DMS153 treated with DMSO at 0.1 percent for 48 hours (cell line): ENCODE data around the gene SEC16B.
A peak's percentile ranks its signal among the peaks of the same experiment; 100 is the strongest.

ENCODE experiments used
- DNase-seq: peaks from one replicate; lab custom pipeline; 2025; ENCODE audit not compliant: unreplicated experiment; lab: John Stamatoyannopoulos, UW

The SEC16B gene

DNA sequence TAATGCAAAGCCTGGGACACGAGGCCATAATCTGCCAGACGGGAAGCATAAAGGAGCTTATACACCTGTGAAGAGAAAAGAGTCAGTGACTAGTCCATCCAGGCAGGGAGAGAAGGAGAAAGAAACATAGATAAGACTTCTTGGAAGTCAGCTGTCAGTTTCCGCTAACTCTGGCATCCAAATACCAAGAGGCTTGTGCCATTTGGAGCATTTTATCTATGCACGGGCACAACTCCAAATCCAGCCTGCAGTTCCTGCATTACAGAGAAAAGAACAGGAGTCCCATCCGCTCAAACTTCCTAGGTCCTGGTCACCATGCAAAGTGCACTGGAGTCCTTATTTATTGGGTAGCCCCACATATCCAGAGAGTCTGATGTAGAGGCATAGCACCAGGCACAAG is 27.9 kb downstream of the SEC16B start:
- DNase-seq, result no peak

DNA sequence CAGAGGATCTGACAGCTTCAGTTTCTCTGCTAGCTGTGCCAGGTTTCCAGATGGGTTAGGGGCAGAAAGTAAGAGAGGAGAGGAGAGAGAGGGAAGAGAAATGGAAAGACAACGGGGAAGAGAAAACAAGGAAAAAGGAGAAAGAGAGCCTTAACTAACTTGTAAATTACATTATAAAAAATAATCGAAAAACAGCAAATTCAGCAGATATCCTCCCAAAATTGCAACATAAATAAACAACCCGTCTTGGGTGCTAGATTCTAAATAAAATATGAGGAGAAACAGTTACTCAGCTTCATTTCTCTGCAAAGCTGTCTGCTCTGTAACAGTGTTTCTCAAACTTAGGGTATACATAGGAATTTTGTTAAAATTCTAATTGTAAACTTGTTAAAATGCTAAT is 29.2 kb downstream of the SEC16B start:
- DNase-seq, result no peak

DNA sequence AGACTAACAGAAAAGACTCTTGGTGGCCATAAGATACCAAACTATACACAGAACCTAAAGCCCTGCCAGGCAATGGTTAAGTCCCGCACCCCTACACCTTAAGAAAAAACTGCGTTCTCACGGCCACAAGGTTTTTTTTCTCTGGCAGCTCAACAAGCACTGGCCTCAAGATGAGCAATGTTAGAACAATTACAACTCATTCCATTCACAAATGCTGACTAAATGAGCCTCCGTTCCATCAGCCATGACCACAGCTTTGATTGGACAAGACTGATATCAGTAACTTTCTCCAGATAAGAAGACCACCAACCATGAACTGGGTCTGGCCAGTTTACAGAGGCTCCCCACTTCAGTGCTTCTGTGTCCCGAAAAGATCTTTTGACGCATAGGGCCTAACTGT is 31.9 kb downstream of the SEC16B start:
- no peak for DNase-seq

DNA sequence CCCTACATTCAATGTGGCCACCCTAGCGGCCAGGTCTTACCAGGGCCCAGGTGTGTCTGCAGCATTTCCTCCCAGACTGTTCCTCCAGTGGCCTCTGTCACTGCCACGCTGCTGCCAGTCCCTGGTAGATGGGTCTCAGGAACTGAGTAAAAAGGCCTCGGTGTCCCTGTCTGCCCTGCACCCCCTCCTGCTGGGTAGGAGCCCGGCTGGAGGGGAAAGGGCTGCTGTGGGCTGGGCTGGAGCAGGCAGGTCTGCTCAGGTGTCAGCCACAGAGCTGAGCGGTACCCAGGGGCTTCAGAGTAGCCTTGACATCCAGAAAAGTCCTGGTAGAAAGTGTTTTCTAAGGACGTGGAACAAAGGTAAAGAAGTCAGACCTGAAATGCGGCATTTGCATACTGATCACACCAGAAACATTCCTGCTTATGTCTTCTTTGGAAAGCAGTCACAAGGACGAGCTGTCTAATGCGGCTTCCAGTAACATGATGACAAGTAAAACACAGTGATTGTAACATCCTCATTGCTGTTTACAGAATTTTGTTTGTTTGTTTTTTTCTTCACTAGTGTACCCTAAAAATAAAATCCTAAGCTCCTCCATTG is 32.6 kb downstream of the SEC16B start:
- DNase-seq, result no peak

DNA sequence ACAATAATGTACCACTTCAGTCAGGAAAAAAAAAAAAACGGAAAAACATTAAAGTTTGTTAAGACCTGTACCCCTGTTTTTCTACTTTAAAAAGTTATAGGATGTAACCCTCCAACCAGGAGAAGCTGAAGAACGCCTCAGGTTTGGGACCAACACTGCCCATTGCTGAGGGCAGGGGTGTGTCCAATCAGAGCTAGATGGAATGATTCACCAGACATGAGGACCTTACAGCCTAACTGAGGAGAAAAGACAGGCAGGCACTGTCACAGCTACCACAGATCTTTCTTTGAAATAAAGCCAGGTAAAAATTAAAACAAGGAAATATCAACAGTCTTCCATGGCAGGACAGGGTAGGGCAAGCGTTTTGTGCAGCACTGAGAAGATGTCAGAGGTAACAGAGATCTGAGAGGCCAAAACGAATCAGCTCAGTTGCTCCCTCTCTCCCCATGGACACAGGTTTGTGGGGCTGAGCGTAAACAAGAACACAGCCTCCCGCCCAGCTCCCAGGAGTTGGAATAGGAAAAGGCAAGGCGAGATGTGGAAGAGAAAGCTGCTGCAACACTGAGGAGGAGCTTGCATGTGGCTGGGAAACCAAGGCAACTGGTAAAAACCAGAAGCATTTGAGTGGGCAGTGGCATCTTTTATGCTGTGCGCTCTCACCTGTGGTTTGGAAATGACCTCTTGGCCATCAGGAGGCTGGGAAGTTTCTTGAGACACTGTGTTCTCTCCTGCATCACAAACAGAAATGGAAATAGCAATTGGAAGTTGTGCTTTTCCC is 34.0 kb downstream of the SEC16B start:
- no peak for DNase-seq

DNA sequence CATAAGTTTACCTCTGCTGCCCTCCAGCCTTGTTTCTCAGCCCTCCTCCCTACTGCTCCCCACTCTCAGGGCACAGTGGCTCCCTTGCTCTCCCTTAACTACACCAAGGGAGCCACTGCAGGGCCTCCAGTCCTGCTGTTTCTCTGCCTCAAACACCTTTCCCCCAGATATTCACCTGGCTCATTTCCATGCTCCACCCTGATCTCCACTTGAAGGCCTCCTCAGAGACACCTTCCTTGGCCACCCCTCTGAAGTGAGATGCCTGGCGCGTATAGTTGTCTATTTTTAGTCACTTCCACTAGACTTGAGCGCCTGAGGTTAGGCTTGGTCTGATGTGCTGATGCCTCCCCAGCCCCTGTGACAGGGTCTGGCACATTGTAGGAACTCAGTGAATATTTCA is 34.9 kb downstream of the SEC16B start:
- DNase-seq, result no peak

DNA sequence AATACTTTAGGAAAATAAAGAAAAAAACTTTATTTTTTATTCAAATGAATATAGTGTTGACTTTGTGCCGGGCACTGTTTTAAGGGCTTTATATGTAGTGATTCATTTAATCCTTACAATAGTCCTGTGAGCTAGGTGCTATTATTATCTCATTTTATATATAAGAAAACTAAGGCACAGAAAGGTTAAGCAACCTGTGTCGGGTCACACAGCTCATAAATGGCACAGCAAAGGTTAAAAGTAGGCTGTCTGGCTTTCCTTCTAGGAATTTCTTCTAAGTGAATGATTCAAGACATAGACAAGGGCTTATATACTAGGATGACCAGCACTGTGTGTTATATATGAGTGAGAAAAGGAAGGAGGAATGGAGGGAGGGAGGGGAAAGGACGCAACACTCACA is 35.4 kb downstream of the SEC16B start:
- no peak for DNase-seq

DNA sequence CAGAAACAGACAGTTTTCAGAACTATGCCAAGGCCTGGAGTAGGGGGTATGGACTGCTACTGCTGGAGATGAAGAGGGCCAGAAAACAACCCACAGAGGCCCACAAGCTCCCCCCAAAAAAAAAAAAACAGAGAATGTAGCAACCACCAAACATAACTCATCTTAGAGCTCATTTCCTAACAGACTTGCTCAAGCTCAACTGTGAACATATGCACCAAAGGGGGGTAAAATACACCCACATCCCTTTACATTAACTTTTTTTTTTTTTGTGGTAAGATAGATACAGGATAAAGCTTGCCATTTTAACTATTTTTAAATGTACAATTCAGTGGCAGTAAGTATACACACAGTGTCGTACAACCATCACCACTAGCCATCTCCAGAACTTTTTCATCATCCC is 36.0 kb downstream of the SEC16B start:
- no peak for DNase-seq

DNA sequence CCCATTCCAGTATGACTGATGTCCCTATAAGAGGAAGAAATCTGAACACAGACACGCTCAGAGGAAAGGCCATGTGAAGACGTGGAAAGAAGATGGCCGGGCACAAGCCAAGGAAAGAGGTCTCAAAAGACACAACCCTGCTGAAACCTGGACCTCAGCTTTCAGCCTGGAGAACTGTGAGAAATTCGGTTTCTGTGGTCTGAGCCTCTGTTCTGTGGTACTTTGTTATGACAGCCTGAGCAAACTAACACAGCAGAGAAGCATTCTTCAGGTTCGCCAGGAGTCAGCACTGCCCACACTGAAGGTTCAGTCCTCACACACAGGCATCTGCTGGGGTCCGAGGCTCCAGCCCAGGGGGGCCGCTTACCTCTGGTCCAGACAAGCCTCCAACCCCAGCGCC is 37.7 kb downstream of the SEC16B start:
- DNase-seq, result no peak

DNA sequence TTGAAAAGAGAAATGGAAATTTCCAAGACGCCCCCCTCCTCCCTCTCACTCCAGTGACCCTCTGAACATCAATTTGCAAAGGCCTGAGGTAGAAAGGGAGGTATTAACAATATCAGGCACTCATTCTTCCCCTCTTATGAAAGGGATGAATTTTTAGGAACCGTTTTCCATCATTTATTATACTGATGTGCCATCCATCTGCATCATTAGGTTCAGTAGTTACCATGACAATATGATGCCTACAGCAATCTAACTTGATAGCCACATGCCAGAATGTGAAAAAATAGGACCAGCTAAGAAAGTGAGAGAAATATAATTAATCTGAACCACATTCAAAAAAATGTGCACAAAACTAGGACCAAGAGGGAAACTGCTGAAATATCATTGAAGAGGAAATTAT is 40.9 kb downstream of the SEC16B start:
- no peak for DNase-seq

DNA sequence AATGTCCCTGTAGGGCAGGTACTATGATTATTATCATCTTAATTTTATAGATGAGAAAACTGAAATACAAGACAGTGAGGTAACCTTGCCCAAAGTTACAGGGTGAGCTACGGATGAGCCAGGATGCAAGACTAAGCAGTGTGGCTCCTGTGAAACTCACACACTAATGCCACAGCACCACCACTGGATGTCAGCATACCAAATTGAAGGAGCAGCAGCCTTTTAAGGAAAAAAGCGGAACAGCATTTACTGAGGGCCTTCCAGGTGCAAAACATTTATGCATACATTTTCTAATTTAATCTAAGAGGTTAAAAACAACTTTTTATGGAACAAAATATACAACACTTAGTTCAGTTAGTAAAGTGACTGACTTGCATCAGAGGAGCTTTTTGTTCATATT is 41.7 kb downstream of the SEC16B start:
- DNase-seq, result no peak

DNA sequence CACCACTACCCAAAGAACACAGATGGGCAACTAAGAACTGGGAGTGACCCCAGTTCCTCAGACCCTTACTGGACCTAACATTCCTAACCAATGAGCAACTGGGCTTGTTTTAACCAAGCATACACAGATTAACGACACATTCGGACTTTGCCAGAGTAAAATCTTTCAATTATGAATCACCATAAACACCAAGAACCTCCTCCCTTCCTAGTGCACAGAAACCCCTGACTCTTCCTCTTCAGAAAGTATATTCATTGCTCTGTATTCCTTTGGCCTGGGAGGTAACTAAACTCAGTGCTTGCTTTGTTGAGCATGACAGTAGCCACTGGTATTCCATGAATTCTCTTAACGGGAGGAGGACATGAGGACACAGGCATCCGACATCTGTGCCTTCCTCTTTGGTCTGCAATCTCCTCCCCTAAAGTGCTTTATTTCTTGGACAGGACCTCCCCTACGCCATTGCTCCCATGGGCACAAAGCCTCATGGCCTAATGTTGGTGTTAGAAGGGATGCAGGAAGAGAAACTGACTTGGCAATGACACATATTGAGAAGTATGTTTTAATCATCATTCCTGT is 42.7 kb downstream of the SEC16B start:
- no peak for DNase-seq

DNA sequence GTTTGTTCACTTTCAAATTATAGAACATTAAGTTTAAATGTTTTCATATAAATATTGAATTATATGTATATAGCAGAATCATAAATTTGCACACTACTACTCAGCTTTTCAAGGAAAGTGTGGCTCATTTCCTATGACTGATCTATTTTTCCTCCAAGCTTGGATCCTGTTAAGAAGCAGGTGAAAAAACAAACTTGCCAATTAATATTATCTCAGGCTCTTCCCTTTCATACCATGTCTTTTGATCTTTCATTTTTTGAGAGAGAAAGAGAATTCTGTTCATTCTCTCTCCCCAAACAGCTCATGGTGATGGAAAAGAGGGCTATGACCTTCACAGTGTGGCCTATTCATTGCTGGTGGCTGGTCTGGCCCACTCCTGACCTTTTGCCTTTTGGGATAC is 43.7 kb downstream of the SEC16B start:
- no peak for DNase-seq

DNA sequence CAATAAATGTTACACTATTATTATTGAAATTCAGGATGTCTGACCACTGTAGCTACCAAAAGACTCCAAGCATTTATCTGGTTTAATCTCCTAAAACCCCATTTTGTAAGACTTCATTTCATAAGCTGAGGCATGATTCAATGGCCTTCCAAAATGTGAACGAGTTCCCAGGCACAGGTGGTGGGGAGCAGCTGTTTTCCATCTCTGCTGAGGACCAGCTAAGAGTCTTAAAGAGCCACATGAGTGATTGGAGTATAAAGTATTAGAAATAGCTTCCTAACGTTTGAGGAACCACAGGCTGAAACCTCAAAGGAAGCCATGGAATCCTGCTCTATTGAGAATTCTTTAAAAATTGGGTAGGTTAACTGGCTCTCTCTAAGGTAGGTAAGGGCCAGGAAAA is 44.9 kb downstream of the SEC16B start:
- DNase-seq, result no peak

DNA sequence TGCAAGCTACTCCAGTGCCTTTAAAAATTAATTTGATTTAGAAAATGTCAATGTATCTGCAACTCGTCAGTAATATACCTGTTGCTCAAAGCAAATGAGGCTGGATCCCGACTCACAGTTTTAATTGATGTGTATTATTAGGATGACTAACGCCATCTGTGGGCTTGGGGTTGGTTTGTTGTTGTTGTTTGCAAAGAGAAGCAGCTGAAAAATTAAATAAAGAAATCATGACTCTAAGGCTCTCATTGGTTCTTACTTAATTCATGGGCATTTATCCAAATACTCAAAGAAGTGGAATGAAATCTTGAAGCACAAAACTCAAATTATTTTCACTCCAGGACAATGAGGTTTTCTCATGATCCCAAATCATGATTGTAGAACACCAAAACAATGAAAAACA is 46.4 kb downstream of the SEC16B start:
- DNase-seq, result no peak

DNA sequence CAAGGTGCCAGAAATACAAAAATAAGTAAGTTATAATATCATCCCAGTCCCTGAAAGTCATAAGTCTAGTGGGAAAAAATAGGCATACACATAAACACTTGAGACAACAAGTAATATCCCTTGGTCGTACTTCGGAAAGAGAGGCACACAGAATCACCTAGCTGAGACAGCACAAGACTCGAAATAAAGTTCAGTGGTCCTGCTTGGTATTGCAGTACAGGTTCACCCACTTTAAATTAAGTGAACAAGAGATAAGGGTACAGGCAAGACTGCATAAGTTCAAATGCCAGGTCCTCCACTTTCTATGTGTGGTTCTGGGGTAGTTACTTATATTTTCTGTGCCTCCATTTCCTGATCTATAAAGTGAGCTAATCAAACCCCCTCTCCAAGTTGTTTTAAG is 47.6 kb downstream of the SEC16B start:
- no peak for DNase-seq

DNA sequence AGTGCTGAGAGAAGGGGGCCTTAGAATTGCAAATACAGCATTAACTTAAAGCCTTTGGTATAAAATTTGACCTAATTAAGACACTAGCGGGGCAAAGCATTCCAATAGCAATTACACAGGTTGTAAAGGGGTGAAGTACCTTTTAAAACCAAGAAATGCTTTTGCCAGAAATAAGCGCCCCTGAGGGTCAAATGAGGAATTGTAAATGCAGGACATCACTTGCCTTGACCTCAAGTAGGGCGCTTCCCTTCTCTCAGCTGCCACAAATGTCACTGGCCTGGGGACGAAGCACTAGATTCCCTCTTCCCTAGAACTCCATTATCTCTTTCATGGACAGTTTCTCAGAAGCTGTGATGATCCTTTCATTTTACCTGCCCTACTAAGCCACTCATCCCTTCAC is 48.3 kb downstream of the SEC16B start:
- DNase-seq, result no peak

DNA sequence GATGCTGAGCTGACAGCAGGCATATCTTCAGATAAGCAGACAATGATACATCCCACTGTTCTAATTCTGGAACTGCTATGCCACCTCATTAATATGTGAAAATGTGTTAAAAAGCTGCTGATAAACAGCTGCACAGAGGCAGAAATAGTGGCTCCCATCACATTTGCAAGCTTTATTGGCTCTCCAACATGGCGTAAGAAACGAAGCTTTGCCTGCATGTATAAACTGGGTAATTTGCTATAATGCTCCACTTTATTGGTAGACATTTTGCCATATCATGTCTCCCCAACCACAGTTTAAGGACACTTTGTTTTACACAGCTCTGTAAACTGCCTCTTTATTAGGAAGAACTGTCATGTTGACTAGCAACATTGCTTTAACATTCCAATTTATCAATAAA is 49.8 kb downstream of the SEC16B start:
- no peak for DNase-seq

DNA sequence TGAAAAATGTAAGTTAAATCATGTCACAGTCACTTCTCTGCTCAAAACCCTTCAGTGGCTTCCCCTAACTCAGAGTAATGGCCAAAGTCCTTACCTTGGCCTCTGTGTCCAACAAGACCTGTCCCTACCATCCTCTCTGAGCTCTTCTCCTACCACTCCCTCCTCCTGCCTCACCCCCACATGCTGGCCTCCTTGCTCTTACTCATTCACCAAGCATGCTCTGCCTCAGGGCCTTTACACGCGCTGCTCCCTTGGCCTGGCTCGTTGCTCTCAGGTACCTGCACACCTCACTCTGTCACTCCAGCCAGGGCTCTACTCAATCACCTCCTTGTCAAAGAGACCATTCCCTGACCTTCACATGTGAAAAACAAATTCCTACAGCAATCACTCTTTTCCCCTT is 54.2 kb downstream of the SEC16B start:
- DNase-seq, result no peak

DNA sequence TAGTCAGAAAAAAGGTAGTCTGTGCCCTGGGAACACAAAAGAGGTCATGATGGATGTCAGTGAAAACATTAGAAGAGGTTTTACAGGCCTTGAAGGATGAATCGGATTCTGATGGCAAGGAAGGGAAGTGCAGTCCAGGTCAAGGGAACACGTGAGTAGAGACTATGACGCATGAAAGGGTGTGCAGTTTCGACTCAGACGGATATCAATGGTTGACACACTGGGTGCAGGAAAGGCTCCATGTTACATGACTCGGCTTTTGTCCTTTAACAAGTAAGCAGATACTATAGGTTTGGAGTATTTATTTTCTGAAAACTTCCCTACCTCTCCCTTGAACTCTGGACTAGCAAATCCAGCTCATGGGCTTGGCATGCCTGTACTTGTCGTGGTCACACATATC is 55.3 kb downstream of the SEC16B start:
- no peak for DNase-seq

DNA sequence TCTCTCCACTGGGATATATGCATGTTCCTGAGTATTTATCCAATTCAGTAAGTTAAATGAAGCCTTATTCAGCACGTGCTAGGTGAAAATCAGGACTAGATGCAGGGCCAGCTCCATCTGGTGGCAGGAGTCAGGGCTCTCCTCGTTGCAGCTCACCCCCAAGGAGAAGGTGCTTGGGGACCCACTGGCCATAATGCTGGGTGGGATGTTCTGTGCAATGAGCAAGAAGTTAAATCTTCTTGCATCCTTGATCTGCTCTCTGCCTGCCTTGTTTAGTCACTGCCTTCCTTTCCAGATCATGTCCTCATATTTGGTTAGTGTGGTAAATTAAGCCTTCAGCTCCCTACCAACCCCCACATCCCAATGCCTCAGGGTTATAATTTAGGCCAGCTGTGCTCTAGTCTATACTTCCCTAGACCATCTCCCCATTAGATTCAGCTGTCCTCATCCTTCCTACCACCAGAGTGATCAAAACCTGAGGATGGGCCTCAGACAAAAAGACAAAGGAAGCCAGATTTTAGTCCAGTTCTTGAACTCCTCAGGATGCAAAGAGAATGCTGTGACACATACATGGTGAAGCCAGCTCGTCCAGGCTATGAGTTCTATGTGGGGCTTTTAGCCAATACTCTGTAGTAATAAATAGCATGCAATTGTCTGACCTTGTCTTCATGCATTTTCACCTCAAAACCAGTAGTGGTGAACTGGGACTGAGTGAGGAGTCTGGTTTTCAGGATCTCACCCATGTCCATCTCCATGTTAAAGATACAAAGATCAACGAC is 55.9 kb downstream of the SEC16B start:
- peak; percentile 58 for DNase-seq

DNA sequence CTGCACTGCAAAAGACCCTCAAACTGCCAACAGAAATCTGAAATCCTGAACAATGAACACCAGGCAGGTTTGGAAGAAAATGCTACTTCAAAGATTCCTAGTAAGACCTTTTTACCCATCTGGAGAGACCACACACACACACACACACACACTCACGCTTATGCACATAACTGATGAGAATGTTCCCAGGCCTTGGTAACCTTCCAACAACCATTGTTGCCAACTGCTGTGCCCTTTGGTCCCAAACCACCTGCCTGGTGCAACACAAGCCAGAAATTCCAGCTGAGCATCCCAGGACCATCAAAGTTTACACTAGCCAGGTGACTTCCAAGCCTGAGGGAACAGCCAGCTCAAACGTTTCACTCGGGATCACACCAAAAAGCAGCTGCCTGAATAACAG is 56.9 kb downstream of the SEC16B start:
- no peak for DNase-seq
